Endothelial cell (in vitro differentiated cells): Measurements from ENCODE around the gene LYPLAL1. TPM values are rescaled to one million over a fixed set of nuclear protein-coding genes. Genes with fewer than 3 reads are reported as not detected.
"Not testable (repeated sequence)": the region's sequence is repeated elsewhere in the genome, so short reads cannot be mapped to it uniquely, and the experiment has no call there.

Experiments used
- DNase-seq: peaks from one replicate; pipeline ENCODE4 v3.0.0; 2021; ENCODE audit warnings: low spot score
- H3K27ac Mint-ChIP-seq: one replicate; pipeline ENCODE4 v1.8.0; 2021; ENCODE audit warnings: mixed read lengths, inconsistent platforms; ENCODE audit not compliant: unreplicated experiment
- H3K27me3 Mint-ChIP-seq: one replicate; pipeline ENCODE4 v1.8.0; 2021; ENCODE audit warnings: mild to moderate bottlenecking, moderate library complexity, mixed read lengths, inconsistent platforms; ENCODE audit not compliant: unreplicated experiment
- H3K36me3 Mint-ChIP-seq: one replicate; pipeline ENCODE4 v1.8.0; 2021; ENCODE audit warnings: mild to moderate bottlenecking, low read depth, mixed read lengths, inconsistent platforms; ENCODE audit not compliant: unreplicated experiment
- H3K4me1 Mint-ChIP-seq: one replicate; pipeline ENCODE4 v1.8.0; 2021; ENCODE audit warnings: mild to moderate bottlenecking, mixed read lengths, inconsistent platforms; ENCODE audit not compliant: unreplicated experiment
- H3K4me3 Mint-ChIP-seq: one replicate; pipeline ENCODE4 v1.8.0; 2021; ENCODE audit warnings: mild to moderate bottlenecking, mixed read lengths, inconsistent platforms; ENCODE audit not compliant: unreplicated experiment
- H3K9me3 Mint-ChIP-seq: one replicate; pipeline ENCODE4 v1.8.0; 2021; ENCODE audit warnings: mixed read lengths, inconsistent platforms; ENCODE audit not compliant: unreplicated experiment
- total RNA-seq: library from RNA; stranded (reverse); fragmentation: NEBNext Ultra II Directional; extraction: Animal tissue kit (Norgen Biotek cat#: 25700); gene quantifications from one replicate; pipeline ENCODE4 v1.2.1, GENCODE V29; 2021; ENCODE audit not compliant: unreplicated experiment
- TF ChIP-seq, protein P1 (sequence below): fragments of 200-600 bp; sonication (generic); IDR thresholded peaks from one replicate; pipeline ENCODE4 v1.5.0; 2021; ENCODE audit warnings: antibody characterized with exemption; ENCODE audit not compliant: unreplicated experiment

The LYPLAL1 gene
- total RNA-seq, 1 donor from 2014 or later: 20.7 TPM

DNA sequence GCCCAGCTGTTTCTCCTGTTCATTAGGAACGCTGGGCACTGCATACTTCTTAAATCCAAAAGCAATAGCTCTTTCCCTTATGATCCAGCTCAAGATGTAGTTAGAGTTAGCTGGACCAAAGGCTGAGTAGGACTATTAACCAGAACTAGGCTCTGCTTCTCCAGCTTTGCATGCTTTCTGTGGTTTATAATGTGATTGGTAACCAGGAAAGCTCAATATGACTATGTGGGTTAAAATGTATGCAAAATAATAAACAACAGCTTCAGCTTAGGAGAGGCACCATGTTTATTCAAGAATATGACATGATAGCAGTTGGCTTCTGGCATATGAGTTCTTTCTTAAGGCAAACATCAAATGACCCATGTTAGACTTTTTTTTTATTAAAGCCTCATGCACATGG, 73.8 kb downstream of the LYPLAL1 start:
- H3K4me3 Mint-ChIP-seq: no peak overlapping the region
- TF ChIP-seq, protein P1, sequence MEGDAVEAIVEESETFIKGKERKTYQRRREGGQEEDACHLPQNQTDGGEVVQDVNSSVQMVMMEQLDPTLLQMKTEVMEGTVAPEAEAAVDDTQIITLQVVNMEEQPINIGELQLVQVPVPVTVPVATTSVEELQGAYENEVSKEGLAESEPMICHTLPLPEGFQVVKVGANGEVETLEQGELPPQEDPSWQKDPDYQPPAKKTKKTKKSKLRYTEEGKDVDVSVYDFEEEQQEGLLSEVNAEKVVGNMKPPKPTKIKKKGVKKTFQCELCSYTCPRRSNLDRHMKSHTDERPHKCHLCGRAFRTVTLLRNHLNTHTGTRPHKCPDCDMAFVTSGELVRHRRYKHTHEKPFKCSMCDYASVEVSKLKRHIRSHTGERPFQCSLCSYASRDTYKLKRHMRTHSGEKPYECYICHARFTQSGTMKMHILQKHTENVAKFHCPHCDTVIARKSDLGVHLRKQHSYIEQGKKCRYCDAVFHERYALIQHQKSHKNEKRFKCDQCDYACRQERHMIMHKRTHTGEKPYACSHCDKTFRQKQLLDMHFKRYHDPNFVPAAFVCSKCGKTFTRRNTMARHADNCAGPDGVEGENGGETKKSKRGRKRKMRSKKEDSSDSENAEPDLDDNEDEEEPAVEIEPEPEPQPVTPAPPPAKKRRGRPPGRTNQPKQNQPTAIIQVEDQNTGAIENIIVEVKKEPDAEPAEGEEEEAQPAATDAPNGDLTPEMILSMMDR: no peak
- H3K4me1 Mint-ChIP-seq: no peaks in the 10 kb centered on the region
- no peaks in the 10 kb centered on the region for H3K9me3 Mint-ChIP-seq
- H3K36me3 Mint-ChIP-seq: no peaks in the 10 kb centered on the region
- DNase-seq: no peak
- no peaks in the 10 kb centered on the region for H3K27me3 Mint-ChIP-seq
- H3K27ac Mint-ChIP-seq: no peak overlapping the region

DNA sequence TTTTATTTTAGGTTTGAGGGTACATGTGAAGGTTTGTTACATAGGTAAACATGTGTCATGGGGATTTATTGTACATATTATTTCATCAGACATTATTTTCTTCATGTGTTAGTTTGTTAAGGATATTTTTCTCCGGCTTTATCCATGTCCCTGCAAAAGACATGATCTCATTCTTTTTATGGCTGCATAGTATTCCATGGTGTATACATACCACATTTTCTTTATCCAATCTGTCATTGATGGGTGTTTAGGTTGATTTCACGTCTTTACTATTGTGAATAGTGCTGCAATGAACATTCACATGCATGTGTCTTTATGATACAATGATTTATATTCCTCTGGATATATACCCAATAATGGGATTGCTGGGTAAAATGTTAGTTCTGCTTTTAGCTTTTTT, 76.8 kb downstream of the LYPLAL1 start:
- H3K4me3 Mint-ChIP-seq, H3K4me1 Mint-ChIP-seq, H3K27me3 Mint-ChIP-seq, H3K36me3 Mint-ChIP-seq, DNase-seq, H3K9me3 Mint-ChIP-seq, H3K27ac Mint-ChIP-seq: not testable (repeated sequence)

- Mint-ChIP-seq H3K36me3 (no peaks in the 10 kb centered on the region), H3K9me3 (no peaks in the 10 kb centered on the region), H3K4me1 (no peaks in the 10 kb centered on the region), H3K27me3 (no peaks in the 10 kb centered on the region), H3K27ac (no peak overlapping the region), H3K4me3 (no peak overlapping the region)
- no peak for DNase-seq
- TF ChIP-seq, protein P1: no peak
Measured at GRCh38 chr1:219257751-219258150, 84.1 kb downstream of the LYPLAL1 start.

DNA sequence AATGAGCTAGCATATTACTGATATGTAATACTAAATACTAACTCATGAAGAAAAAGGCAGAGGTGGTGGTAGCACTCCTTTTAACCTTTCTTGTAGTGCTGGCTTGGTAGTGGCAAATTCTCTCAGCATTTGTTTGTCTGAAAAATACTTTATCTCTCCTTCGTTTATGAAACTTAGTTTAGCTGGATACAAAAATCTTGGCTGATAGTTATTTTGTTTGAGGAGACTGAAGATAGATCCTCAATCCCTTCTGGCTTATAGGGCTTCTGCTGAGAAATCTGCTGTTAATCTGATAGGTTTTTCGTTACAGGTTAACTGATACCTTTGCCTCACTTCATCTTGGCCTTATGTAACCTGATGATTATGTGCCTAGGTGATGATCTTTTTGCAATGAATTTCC, 87.8 kb downstream of the LYPLAL1 start:
- H3K27me3 Mint-ChIP-seq: peaks cover 1% of the 10 kb centered on the region
- no peak for DNase-seq
- H3K4me3 Mint-ChIP-seq: no peak overlapping the region
- H3K27ac Mint-ChIP-seq: no peak overlapping the region
- H3K36me3 Mint-ChIP-seq: no peaks in the 10 kb centered on the region
- H3K9me3 Mint-ChIP-seq: no peaks in the 10 kb centered on the region
- no peaks in the 10 kb centered on the region for H3K4me1 Mint-ChIP-seq
- TF ChIP-seq, protein P1: no peak
